Bronchial epithelial cell (primary cell): ENCODE data around the gene CXorf49B. TPM values are rescaled to one million over a fixed set of nuclear protein-coding genes. Genes with fewer than 3 reads are reported as not detected.
"Not testable (repeated sequence)": the region's sequence is repeated elsewhere in the genome, so short reads cannot be mapped to it uniquely, and the experiment has no call there.

Experiments used
- DNase-seq: peaks from one replicate; pipeline ENCODE4 v3.0.0-alpha.2; 2010; ENCODE audit warnings: low read depth
- FAIRE-seq: peaks from 2 replicates; lab custom pipeline; 2011; peaks lifted over from hg19 to GRCh38; lab: Jason Lieb, UNC
- H3K27me3 ChIP-seq: 2 replicates; pipeline ENCODE4 v1.5.1; 2011; ENCODE audit warnings: low read length; ENCODE audit not compliant: control insufficient read depth, insufficient read depth
- H3K36me3 ChIP-seq: 2 replicates; pipeline ENCODE4 v1.5.1; 2011; ENCODE audit warnings: low read length; ENCODE audit not compliant: control insufficient read depth, insufficient read depth
- H3K4me3 ChIP-seq: 2 replicates; pipeline ENCODE4 v1.5.1; 2011; ENCODE audit warnings: mild to moderate bottlenecking, low read depth, low read length, control low read depth
- CTCF ChIP-seq: IDR thresholded peaks from 2 replicates; pipeline ENCODE4 v1.5.1; 2011; ENCODE audit warnings: mild to moderate bottlenecking, moderate library complexity, low read length, control low read depth, inconsistent platforms; ENCODE audit not compliant: insufficient read depth, severe bottlenecking
- total RNA-seq: library from RNA; depleted of rRNA; stranded (reverse); fragments of >200 nt; gene quantifications from 2 replicates; pipeline ENCODE4 v1.2.1, GENCODE V29; 2014

CXorf49B gene
- total RNA-seq, 1 donor from 2014 or later = not detected

DNA sequence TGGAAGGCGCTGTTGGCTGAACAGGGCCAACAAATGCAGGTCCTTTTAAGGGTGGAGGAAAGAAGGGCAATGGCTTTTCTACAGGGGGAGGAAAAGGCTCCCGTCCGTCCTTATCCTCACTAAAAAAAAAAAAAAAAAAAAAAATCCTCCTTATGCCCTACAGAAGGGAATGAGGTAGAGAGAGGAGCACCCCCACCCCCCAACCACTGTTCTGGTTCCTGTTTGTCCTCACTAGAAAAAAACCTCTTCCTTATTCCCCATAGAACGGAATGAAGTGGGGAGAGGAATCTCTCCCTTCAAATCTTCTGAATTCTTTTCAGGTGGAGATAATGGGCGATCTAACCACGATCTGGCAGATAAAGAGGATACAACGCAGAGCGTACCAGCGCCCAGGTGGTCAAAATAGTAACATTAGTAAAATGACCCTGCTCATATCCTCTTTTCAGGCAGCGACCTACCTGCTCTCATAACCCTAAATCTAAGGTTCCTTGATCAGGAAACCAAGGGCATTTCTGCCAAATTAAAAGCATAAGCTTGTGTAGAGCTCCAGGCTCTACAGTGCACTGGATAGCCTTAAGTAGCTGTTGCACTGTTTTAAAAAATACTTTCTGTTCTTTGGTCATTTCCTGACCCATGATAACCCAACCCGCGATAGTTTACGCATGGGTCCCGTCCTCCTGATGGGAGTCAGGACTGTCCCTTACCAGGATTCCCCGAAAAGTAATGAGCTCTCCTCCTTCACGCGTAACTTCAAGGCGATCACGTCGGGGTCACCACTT is 20.6 kb downstream of the CXorf49B start:
- not testable (repeated sequence) for H3K27me3 ChIP-seq, FAIRE-seq, DNase-seq, H3K4me3 ChIP-seq, H3K36me3 ChIP-seq

- not testable (repeated sequence) for FAIRE-seq
Measured at GRCh38 chrX:71784348-71784983, 21.3 kb downstream of the CXorf49B start.

DNA sequence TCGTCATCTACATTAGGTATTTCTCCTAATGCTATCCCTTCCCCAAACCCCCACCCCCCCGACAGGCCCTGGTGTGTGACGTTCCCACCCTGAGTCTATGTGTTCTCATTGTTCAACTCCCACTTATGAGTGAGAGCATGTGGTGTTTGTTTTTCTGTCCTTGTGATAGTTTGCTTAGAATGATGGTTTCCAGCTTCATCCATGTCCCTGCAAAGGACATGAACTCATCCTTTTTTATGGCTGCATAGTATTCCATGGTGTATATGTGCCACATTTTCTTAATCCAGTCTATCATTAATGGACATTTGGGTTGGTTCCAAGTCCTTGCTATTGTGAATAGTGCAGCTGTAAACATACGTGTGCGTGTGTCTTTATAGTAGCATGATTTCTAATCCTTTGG is 43.3 kb downstream of the CXorf49B start:
- H3K4me3 ChIP-seq, H3K27me3 ChIP-seq, H3K36me3 ChIP-seq, DNase-seq, FAIRE-seq: not testable (repeated sequence)

More at GRCh38 chrX:71784348-71784983, 21.3 kb downstream of the CXorf49B start:
- H3K36me3 ChIP-seq, H3K27me3 ChIP-seq, H3K4me3 ChIP-seq, DNase-seq: not testable (repeated sequence)

DNA sequence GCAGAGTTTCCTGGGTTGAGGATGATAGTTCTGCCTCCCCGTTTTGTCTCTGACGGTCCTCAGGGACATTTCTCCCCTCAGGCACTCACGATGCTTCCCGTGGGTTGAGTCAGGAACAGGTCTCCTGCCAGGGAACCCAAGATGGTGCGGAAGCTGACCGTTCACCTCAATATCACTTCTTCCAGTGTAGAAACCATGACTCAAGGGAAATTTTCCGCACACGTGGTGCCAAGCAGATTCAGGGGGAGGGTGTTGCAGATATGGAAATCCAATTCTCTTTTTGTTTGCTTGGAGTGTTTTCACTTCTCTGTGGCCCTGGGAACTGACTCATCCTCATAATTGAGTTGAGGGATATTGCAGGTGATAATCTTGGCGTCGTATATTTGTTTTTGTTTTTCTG is 46.7 kb downstream of the CXorf49B start:
- Histone ChIP-seq H3K27me3 (no peaks in the 10 kb centered on the region), H3K4me3 (no peak overlapping the region), H3K36me3 (no peaks in the 10 kb centered on the region)
- FAIRE-seq (no peak), DNase-seq (peak; percentile 40)
- TF ChIP-seq CTCF = no peak

DNA sequence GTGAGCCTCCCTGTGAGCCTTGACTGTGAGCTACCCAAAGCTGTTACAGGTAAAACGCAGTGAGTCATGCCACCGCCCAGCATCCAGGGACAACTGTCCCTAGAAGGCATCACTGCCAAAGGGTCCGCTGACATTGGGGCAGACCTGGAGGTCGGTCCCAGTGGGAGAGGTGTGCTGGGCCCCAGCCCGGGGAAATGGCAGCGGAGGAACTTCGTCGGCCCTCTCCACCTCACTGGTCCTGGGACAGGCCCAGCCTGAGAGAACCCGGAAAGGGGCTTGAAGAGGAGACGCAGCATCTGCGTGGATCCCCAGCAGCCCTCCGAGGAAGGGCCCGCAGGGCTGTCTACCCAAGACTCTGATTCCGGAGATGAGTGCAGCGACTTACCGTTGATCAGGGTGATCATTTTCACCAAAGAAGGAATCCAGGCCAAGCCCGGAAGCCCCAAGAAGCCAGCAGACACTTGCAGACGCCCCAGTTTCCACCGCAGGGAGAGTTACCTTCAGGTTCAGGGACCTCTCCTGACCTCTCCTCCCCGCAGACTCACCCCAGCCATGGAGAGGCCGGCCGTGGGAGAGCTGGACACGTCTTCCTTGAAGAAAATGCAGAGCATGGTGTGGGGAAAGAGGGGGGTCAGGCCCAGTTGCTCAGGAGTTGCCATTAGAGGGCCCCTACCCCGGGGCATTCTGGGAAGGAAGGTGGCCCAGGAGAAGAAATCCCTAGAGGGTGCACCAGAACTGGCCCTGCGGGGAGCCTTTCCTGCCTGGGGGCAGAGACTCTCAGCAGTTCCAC is 51.2 kb downstream of the CXorf49B start:
- TF ChIP-seq CTCF = no peak
- no peak for DNase-seq
- FAIRE-seq = peak; percentile 97
- no peaks in the 10 kb centered on the region for H3K36me3 ChIP-seq
- no peaks in the 10 kb centered on the region for H3K27me3 ChIP-seq
- H3K4me3 ChIP-seq = no peak overlapping the region

DNA sequence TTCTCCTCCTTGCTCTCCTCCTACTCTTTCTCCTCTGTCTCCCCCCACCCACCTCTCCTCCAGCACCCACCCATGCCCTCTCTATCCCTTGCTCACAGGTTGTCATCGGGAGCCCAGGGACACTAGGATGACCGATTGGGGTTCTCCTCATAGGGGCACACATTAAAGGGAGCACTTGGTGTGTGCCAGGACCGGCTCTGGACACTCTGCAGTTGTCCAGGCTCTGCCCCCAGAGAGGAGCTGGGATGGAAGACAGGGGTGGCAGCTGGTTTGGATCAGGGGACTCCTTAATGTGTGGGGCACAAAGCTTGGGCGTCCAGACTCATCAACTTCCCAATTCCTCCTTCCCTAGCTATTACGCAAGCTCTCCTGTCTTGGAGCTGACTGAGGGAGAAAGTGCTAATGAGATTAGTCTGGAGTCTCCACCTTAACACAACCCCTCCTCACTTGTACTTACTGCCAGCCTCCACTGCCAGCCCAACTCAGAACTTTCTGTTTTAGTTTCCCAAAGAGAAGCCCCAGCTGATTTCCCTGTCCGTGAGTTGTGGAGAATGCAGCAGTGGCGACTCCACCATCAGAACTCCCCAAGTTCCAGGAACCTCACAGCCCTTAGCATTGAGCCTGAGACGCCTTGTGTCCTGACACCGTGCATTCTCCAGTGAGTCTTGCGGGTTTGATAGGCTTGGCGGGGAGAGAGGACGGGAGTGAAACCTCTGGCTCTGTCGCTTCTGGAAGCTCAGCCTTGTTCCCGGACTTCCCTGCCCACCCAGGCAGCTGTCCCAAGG is 52.2 kb downstream of the CXorf49B start:
- no peaks in the 10 kb centered on the region for H3K36me3 ChIP-seq
- no peaks in the 10 kb centered on the region for H3K27me3 ChIP-seq
- FAIRE-seq (no peak), DNase-seq (no peak)
- H3K4me3 ChIP-seq = no peak overlapping the region
- TF ChIP-seq CTCF = no peak

- FAIRE-seq = no peak
- Histone ChIP-seq H3K36me3 (no peaks in the 10 kb centered on the region), H3K27me3 (no peaks in the 10 kb centered on the region), H3K4me3 (no peak overlapping the region)
- TF ChIP-seq CTCF = no peak
- no peak for DNase-seq
Measured at GRCh38 chrX:71815906-71816156, 52.7 kb downstream of the CXorf49B start.
